ENCODE measurements around the gene GPR179.

Gene GPR179

GRCh38 chr17:38349097-38349730 lies 5.5 kb upstream of the GPR179 start:
- DNase-seq (ENCODE audit: low read depth): peak; percentile 81

DNA sequence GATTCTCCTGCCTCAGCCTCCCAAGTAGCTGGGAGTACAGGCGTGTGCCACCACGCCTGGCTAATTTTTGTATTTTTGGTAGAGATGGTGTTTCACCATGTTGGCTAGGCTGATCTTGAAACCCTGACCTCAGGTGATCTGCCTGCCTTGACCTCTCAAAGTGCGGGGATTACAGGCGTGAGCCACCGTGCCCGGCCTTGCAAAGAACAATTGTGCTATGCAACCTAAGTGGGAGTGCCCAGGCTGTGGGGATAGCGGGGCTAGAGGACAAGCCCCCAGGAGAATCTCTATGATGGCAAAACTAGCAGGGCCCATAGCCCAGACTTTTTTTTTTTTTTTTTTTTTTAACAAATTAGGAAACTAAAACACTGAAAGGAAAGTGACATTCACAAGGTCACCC lies 2.0 kb upstream of the GPR179 start:
- DNase-seq (ENCODE audit: low read depth): no peak

- no peak for DNase-seq (ENCODE audit: low read depth)
Observed at GRCh38 chr17:38344420-38344745, 627 bp upstream of the GPR179 start.

DNA sequence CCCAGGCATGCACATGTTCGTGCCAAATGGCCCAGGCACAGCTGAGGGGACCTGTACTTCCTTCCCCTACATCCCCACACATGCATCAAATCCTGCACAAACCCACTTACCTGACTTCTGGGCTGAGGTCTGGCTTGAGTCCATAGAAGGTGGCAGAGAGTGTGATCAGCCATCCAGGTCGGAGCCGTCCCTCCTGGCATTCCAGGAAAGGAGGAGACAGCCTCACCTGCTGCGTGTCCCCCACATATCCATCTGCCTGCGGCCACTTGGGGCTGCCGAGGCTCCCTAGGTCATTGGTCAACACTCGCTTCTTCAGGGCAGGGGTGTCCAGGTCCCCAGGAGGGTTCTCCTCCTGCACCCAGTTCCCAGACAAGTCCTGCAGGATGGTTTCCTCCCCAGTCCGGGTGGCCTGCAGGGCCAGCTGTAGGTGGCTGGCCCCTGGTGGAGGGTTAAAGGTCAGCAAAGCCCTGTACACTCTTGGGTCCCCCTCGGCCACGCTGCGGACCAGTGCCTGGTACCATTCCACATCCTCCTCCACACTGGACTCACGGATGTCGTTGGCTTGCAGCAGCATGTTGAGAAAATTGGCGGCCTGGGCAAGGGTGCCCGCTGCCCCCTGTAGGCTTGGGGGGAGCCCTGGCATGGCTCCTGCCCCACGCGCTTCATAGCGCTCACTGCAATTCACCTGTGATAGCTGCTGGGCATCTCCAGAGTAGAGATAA lies 709 bp downstream of the GPR179 start:
- no peak for DNase-seq (ENCODE audit: low read depth)

GRCh38 chr17:38341035-38341721 lies 2.6 kb downstream of the GPR179 start:
- no peak for DNase-seq (ENCODE audit: low read depth)

DNA sequence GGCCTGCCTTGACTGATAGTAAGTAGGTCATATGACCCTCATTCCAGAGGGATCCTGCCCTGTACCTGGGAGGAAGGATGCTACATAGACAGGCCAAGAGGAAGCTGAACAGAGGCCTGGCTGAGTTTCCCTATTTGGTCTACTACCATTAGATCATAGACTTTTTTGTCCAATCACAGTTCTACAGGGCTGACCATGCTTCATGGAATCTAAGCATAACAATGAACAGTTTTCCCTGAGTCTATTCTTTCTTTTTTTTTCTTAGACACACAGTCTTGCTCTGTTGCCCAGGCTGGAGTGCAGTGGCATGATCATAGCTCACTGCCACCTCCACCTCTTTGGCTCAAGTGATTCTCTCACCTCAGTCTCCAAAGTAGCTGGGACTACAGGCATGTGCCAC lies 3.9 kb downstream of the GPR179 start:
- no peak for DNase-seq (ENCODE audit: low read depth)

- DNase-seq (ENCODE audit: low read depth): no peak
Observed at GRCh38 chr17:38338535-38338934, 5.2 kb downstream of the GPR179 start.

- no peak for DNase-seq (ENCODE audit: low read depth)
Observed at GRCh38 chr17:38338053-38338452, 5.7 kb downstream of the GPR179 start.

DNA sequence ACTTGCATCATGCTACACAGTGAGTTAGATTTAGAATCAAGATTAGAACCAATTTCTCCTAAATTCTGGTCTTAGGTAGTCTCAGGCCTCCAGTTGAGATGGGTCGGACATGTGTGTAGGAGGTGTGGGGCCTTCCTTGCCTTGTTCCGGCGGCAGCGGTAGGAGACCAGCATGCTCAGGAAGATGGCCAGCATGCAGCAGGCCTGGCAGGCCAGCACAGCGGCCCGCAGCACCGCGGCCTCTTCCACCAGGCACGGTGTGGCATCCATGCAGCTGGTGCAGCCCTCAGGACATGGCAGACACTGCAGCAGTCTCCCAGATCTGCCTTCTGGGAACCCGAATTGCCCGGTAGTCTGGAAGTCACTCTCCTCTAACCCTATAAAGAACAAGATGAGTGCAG lies 6.9 kb downstream of the GPR179 start:
- no peak for DNase-seq (ENCODE audit: low read depth)

GRCh38 chr17:38334480-38335364 lies 9.0 kb downstream of the GPR179 start:
- no peak for DNase-seq (ENCODE audit: low read depth)

- DNase-seq (ENCODE audit: low read depth): peak; percentile 12
Observed at GRCh38 chr17:38333635-38334295, 10.0 kb downstream of the GPR179 start.

DNA sequence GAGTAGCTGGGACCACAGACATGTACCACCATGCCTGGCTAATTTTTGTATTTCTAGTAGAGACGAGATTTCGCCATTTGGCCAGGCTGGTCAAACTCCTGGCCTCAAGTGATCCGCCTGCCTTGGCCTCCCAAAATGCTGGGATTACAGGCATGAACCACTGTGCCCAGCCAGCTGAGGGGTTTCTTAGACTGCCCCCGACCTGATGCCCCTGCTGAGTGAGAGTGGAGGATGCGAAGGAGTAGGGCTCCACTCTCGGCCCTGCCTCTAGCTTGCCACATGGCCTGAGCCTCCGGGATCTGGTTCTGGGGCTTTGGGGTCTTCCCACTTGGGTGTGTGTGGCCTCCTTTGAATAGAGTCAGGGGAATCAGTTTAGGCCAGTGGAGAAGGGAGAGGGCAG lies 11.0 kb downstream of the GPR179 start:
- no peak for DNase-seq (ENCODE audit: low read depth)

DNA sequence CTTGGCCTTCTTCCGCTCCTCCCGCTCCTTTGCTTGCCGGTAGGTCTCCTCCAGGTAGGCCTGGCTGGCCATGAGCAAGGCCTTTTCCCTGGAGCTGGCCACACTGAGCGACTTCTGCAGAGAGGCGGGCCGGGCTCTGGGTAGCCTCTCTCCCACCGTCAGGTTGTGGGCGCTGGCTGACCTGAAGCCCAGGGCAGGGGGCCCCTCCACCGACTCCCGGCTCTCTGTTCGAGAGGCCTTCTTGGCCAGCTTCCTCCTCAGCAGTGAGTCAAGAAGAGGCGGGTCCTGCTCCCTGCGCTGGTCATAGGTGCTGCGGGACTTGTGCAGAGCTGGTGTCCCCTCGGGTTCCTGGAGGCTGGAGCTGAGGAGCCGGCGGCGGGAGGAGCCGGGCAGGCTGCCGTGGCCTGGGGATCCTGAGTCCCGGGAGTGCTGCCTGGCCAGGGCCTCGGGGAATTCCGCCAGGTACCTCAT lies 12.8 kb downstream of the GPR179 start:
- DNase-seq (ENCODE audit: low read depth): no peak

- DNase-seq (ENCODE audit: low read depth): no peak
Observed at GRCh38 chr17:38329808-38330730, 13.7 kb downstream of the GPR179 start.

GRCh38 chr17:38329284-38329683 lies 14.5 kb downstream of the GPR179 start:
- no peak for DNase-seq (ENCODE audit: low read depth)

DNA sequence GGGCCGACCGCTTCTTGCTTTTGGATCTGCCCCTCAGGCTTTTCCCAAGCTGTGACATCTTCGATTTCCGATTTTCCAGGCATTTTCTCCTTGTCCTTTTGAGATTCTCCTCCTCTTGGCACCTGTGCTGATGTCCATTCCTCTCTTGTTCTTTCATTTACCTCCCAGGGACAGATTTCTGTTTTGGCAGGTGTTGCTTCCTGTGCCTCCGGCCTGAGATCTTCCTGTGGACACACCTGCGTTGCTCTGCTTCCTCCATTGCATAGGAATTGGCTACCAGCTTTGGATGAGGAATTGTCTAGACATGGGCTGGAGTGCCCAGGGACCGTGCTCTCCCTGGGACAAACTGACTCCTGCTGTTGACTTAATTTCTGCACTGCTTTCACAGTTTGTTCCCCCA lies 15.1 kb downstream of the GPR179 start:
- DNase-seq (ENCODE audit: low read depth): no peak

GRCh38 chr17:38327936-38328335 lies 15.8 kb downstream of the GPR179 start:
- no peak for DNase-seq (ENCODE audit: low read depth)

- no peak for DNase-seq (ENCODE audit: low read depth)
Observed at GRCh38 chr17:38326996-38327792, 16.6 kb downstream of the GPR179 start.

GRCh38 chr17:38325221-38325851 lies 18.4 kb downstream of the GPR179 start:
- peak; percentile 9 for DNase-seq (ENCODE audit: low read depth)

All from iris pigment epithelial cell (primary cell).